ENCODE results near the gene SLC22A31. TPM values are rescaled to one million over a fixed set of nuclear protein-coding genes. Genes with fewer than 3 reads are reported as not detected.

SLC22A31 gene
- total RNA-seq, 1 experiment from 2014 or later = 53.7 TPM

DNA sequence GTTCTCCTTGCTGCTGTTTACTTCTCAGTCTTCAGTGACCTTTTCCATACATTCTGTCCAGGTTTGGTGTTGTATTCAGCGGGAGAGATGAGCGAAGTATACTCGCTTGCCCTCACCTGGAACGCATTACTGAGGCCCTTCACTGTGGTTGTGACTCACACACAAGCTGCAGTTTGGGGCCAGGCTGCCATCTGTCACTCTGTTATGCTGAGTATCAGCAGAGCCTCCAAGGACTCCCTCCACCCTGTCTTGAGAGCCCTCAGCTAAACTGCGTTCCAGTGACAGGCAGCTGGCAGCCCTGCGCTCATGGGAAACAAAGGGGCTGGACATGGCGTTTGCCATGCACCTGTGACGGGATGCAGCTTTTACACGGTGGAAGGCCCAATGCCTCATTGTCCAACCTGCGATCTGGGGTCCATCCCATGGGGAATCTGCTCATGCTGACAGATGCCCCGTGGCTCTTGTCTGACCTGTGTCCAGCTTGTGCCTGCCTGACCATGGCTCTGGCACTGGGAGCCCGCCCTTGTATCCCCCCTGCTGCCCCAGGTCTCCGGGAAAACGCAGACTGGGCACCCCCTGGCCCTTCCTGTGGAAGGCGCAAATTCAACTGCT, 10.7 kb upstream of the SLC22A31 start:
- no peak overlapping the region for H3K9ac ChIP-seq (ENCODE audit: low read length)
- TF ChIP-seq YY1 (IDR thresholded peaks at IDR 0.05; ENCODE audit: extremely low read depth, insufficient replicate concordance, low read depth, low read length) (no peak), ZFX (IDR thresholded peaks at IDR 0.05) (no peak), SIN3A (IDR thresholded peaks at IDR 0.05; ENCODE audit: low read depth) (no peak), RAD21 (IDR thresholded peaks at IDR 0.05; ENCODE audit: low read depth) (no peak), JUND (IDR thresholded peaks at IDR 0.05) (no peak), REST (IDR thresholded peaks at IDR 0.05; ENCODE audit: low read depth) (no peak), POLR2A (IDR thresholded peaks at IDR 0.05; ENCODE audit: borderline replicate concordance, extremely low read depth, insufficient read depth, insufficient read length) (no peak), CBX3 (IDR thresholded peaks at IDR 0.05; ENCODE audit: low read depth) (no peak), CEBPB (IDR thresholded peaks at IDR 0.05; ENCODE audit: low read depth) (no peak), EGR1 (IDR thresholded peaks at IDR 0.05; ENCODE audit: low read depth) (no peak), ATF3 (IDR thresholded peaks at IDR 0.05) (no peak), SRF (IDR thresholded peaks at IDR 0.05; ENCODE audit: low read depth) (no peak), TCF7L2 (IDR thresholded peaks at IDR 0.05; ENCODE audit: borderline replicate concordance, extremely low read depth, insufficient read depth, insufficient read length) (no peak), ELF1 (IDR thresholded peaks at IDR 0.05; ENCODE audit: borderline replicate concordance, low read depth) (no peak), MAX (IDR thresholded peaks at IDR 0.05) (no peak)
- TF ChIP-seq, protein P1, sequence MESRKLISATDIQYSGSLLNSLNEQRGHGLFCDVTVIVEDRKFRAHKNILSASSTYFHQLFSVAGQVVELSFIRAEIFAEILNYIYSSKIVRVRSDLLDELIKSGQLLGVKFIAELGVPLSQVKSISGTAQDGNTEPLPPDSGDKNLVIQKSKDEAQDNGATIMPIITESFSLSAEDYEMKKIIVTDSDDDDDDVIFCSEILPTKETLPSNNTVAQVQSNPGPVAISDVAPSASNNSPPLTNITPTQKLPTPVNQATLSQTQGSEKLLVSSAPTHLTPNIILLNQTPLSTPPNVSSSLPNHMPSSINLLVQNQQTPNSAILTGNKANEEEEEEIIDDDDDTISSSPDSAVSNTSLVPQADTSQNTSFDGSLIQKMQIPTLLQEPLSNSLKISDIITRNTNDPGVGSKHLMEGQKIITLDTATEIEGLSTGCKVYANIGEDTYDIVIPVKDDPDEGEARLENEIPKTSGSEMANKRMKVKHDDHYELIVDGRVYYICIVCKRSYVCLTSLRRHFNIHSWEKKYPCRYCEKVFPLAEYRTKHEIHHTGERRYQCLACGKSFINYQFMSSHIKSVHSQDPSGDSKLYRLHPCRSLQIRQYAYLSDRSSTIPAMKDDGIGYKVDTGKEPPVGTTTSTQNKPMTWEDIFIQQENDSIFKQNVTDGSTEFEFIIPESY (IDR thresholded peaks at IDR 0.05; ENCODE audit: extremely low read depth, insufficient replicate concordance, low read length) = no peak
- peak; percentile 42 for ATAC-seq
- BruUV-seq (replicated peaks) = no TSS peak
- H4K20me1 ChIP-seq (ENCODE audit: insufficient read depth) = no peaks in the 10 kb centered on the region
- H3K27me3 ChIP-seq (ENCODE audit: insufficient read depth, low read length) = no peaks in the 10 kb centered on the region
- no peak for DNase-seq (ENCODE audit: low read depth, low spot score)
- intact Hi-C loops (cut with micrococcal nuclease) = no loop called here
- no peak overlapping the region for H3K4me2 ChIP-seq (ENCODE audit: low read length)
- ChIA-PET RAD21 (ENCODE audit: low non-redundant PET in 1 of 2, low total read pairs in 2 of 2, uncharacterized antibody in 2 of 2, unreplicated experiment in 2 of 2) (no interaction called here), POLR2A (no interaction called here), CTCF (no interaction called here)
- H3K36me3 ChIP-seq (ENCODE audit: control insufficient read depth in 1 of 2, insufficient read depth in 2 of 2, low read length in 2 of 2) = no peaks in the 10 kb centered on the region
- H3K27ac ChIP-seq (ENCODE audit: low read depth, low read length) = no peak overlapping the region
- H3K79me2 ChIP-seq (ENCODE audit: insufficient read depth, low read length) = no peaks in the 10 kb centered on the region
- no peaks in the 10 kb centered on the region for H3K9me3 ChIP-seq (ENCODE audit: control insufficient read depth in 1 of 2, insufficient read depth in 1 of 2, low read depth in 1 of 2, low read length in 2 of 2)
- peaks cover 0 to 2% of the 10 kb centered on the region in 2 experiments; a peak in 1 of 4 replicates for H3K4me1 ChIP-seq (ENCODE audit: control insufficient read depth in 1 of 2, insufficient read depth in 2 of 2, low read length in 2 of 2)
- no peak overlapping the region for H2AFZ ChIP-seq (ENCODE audit: low read depth, low read length, poor library complexity, severe bottlenecking)
- no peak overlapping the region for H3K4me3 ChIP-seq (replicated peaks in 1 of 2; ENCODE audit: low read depth in 1 of 2, low read length in 2 of 2)
- no peaks in the 10 kb centered on the region for H3K9me2 ChIP-seq (ENCODE audit: insufficient read depth)

Measured in HCT116 (cell line).